Stomach (tissue), 4 donors: ENCODE results near the gene SMIM43.

ENCODE experiments used
- EP300 ChIP-seq: sonication (generic); formaldehyde crosslinking; IDR thresholded peaks from one replicate; pipeline ENCODE4 v1.6.1; 2017; ENCODE audit warnings: antibody characterized with exemption
- POLR2A ChIP-seq, 4 donors: fragments of 450-650 bp; IDR thresholded peaks; one replicate each; pipeline ENCODE4 v1.6.1; 2016; ENCODE audit warnings: antibody characterized with exemption in 4 of 4, control low read depth in 2 of 4, mild to moderate bottlenecking in 1 of 4, moderate library complexity in 1 of 4
- POLR2AphosphoS5 ChIP-seq, 3 donors: sonication (generic); formaldehyde crosslinking; IDR thresholded peaks; one replicate each; pipeline ENCODE4 v1.6.1; 2016; ENCODE audit warnings: antibody characterized with exemption in 3 of 3
- TF ChIP-seq, protein P1 (sequence below), 7 experiments: fragments of 450-650 bp in 4 of 7; fragments of 200-600 bp in 3 of 7; sonication (generic) in 3 of 7; IDR thresholded peaks; one replicate each; pipeline ENCODE4 v1.5.1; 2016 to 2019; ENCODE audit warnings: antibody characterized with exemption in 7 of 7, control low read depth in 2 of 7, mild to moderate bottlenecking in 1 of 7

DNA sequence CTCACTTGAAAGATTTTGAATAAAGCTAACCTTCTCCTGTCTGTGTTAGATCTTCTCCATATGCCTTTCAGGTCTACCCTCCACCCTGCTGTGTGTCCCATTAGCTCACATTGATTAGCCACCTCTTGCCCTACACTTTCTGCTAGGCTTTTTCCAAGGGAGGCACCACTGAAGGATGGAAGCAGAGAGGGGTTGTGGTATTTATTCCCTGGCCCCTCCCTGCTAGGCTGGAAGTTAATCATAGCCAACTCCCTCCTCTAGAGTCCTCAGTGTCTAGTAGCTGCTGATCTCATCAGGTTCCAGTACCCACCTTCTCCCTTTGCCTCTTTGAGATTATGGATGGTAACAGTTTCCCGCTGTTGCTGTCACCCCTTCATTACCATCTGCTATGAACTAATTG, 8.9 kb upstream of the SMIM43 start:
- TF ChIP-seq POLR2A (IDR thresholded peaks at IDR 0.05) = no peak
- TF ChIP-seq, protein P1, sequence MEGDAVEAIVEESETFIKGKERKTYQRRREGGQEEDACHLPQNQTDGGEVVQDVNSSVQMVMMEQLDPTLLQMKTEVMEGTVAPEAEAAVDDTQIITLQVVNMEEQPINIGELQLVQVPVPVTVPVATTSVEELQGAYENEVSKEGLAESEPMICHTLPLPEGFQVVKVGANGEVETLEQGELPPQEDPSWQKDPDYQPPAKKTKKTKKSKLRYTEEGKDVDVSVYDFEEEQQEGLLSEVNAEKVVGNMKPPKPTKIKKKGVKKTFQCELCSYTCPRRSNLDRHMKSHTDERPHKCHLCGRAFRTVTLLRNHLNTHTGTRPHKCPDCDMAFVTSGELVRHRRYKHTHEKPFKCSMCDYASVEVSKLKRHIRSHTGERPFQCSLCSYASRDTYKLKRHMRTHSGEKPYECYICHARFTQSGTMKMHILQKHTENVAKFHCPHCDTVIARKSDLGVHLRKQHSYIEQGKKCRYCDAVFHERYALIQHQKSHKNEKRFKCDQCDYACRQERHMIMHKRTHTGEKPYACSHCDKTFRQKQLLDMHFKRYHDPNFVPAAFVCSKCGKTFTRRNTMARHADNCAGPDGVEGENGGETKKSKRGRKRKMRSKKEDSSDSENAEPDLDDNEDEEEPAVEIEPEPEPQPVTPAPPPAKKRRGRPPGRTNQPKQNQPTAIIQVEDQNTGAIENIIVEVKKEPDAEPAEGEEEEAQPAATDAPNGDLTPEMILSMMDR (IDR thresholded peaks at IDR 0.05) = no peak
- no peak for TF ChIP-seq EP300
- no peak for TF ChIP-seq POLR2AphosphoS5 (IDR thresholded peaks at IDR 0.05)
